B cell (primary cell): ENCODE measurements around the gene TEX14.

Experiments used
- CTCF ChIP-seq: fragments of 200-600 bp; IDR thresholded peaks from one replicate; pipeline ENCODE4 v1.8.0; 2022; ENCODE audit warnings: antibody characterized with exemption, mild to moderate bottlenecking
- EZH2 ChIP-seq: IDR thresholded peaks from 2 replicates; pipeline ENCODE4 v1.6.1; 2012; ENCODE audit warnings: borderline replicate concordance, low read depth, mild to moderate bottlenecking, moderate library complexity, low read length; ENCODE audit not compliant: insufficient read depth, poor library complexity, severe bottlenecking

GRCh38 chr17:58534901-58535421, 156.9 kb downstream of the TEX14 start:
- no peak for TF ChIP-seq CTCF
- TF ChIP-seq EZH2 = no peak
